Fibroblast of peridontal ligament (primary cell): ENCODE data around the gene CACFD1.
A peak's percentile ranks its signal among the peaks of the same experiment; 100 is the strongest.
"Not testable (repeated sequence)": the region's sequence is repeated elsewhere in the genome, so short reads cannot be mapped to it uniquely, and the experiment has no call there.

Experiments
- DNase-seq: peaks from one replicate; pipeline ENCODE4 v3.0.0-alpha.2; 2010; ENCODE audit errors: extremely low read depth

The CACFD1 gene

DNA sequence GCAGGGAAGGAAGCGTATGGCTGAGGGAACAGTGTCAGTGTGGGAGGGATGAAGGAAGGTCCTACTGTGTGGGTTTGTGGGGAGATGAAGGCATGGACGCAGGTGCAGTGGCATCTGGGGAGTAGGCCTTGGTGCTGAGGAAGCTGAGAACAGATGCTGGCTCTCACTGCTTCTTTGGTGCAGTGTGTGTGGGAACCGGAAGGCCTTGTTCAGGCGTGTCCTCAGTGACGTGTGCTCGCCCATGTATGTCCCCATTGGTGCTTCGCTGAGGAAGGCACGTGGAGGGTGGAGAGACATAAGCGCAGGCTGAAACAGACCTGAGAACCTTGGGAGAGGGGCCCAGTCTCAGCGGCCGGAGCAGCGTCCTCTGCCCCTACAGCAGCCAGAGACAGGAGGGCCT, 18.9 kb upstream of the CACFD1 start:
- no peak for DNase-seq

DNA sequence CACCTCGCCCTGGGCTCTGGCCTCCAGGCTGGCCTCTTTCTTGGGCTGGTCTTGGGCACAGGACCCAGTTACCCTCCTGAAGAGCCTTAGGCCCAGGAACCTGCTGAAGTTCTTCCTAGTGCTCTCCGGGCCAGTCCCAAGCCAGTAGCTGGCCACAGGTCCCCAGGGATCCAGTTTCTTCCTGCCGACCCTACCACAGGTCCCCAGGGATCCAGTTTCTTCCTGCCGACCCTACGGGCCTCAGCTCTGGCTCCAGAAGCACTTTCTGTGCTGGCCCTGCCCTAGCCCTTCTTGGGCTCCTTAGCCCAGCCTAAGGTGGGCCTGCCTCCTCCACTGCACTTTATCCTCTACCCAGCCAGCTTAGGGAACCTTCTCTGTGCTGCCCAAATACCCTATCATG, 18.2 kb upstream of the CACFD1 start:
- DNase-seq: no peak

DNA sequence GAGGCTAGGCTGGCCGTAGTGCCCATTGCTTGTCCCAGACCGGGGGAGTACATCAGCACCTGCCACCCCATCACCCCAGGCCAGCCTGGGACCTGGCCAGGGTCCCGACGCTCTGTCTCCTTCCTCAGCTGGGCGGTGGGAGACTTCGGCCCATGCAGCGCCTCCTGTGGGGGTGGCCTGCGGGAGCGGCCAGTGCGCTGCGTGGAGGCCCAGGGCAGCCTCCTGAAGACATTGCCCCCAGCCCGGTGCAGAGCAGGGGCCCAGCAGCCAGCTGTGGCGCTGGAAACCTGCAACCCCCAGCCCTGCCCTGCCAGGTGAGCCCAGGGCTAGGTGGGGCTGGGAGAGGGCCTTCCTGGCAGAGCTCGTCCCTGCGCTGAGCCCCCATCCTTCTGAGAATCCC, 16.5 kb upstream of the CACFD1 start:
- no peak for DNase-seq

DNA sequence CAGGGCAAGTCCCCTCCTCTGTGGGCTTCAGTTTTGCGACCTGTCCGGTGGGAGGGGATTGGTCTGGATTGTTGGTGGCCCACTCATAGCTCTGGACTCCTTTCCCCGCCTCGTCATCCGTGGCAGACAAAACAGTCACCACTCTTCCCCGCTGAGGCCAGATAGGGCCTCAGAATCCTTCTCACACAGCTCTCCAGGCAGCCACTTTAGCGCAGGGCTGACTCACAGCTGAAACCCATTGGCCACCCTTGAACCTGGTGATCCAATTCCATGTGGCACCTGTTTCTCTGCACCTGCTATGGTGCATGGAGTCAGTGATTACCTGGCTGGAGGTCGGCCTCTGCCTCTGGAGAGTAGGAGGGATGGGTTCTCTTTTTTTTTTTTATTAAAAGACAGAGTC, 15.8 kb upstream of the CACFD1 start:
- no peak for DNase-seq

DNA sequence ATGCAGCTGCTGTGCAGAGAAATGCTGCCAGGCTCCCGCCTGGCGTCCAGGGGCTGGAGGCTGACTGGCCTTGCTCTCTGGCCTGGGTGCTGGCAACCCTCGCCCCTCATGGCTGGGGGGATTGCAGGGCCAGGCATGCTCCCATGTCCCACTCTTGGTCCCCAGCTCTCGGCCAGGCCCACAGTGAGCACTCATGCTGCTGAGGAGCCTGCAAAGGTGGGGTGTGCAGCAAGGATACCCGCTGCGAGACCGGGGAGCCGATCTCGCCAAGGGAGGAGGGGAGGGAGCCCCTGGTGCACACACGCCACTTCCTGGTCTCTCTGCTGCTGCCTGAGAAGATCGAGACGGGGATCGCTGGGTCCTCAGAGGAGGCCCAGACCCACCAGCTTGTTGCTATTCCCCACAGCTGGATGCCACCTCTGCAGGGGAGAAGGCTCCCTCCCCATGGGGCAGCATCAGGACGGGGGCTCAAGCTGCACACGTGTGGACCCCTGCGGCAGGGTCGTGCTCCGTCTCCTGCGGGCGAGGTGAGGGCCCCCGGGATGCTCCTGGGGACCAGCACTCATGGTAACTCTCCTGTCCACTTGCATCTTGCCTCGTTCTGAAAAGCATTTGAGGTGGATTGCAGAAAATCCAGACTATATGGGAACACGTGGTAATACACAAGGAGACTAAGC, 14.3 kb upstream of the CACFD1 start:
- no peak for DNase-seq

DNA sequence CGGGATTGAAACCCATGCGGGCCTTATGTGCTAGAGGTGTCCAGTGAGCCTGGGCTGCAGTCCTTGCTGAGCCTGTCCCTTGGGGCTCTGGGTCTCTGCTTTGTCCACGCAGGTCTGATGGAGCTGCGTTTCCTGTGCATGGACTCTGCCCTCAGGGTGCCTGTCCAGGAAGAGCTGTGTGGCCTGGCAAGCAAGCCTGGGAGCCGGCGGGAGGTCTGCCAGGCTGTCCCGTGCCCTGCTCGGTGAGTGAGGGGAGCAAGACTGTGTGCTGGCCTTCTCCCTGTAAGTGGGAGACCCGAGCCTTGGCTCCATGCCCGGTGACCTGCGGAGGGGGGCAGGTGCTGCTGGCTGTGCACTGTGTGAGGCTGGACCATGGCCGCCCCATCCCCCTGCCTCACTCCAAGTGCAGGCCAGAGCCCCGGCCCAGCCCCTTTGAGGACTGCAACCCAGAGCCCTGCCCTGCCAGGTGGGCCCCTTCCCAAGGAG, 11.2 kb upstream of the CACFD1 start:
- DNase-seq: no peak

DNA sequence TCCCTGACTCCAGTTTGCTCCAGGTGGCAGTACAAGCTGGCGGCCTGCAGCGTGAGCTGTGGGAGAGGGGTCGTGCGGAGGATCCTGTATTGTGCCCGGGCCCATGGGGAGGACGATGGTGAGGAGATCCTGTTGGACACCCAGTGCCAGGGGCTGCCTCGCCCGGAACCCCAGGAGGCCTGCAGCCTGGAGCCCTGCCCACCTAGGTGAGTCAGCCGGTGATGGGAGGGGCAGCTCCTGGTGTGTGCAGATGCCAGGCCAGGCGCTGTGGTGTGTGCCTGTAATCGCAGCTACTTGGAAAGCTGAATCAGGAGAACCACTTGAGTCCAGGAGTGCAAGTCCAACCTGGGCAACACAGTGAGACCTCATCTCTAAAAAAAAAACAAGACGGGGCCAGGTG, 10.0 kb upstream of the CACFD1 start:
- DNase-seq: no peak

DNA sequence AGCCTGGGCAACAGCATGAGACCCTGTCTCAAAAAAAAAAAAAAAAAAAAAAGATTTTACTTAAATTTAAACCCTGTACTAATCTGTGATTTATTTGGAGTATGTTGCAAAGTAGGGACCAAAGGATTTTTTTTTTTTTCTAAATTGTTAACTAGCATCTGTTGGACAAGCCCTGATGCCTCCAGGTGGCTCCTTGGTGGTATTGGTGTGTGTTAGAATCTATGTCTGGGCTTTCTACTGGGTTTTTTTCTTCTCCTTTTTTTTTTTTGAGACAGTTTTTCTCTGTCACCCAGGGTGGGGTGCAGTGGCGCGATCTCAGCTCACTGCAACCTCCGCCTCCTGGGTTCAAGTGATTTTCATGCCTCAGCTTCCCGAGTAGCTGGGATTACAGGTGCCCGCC, 7.9 kb upstream of the CACFD1 start:
- DNase-seq: not testable (repeated sequence)

DNA sequence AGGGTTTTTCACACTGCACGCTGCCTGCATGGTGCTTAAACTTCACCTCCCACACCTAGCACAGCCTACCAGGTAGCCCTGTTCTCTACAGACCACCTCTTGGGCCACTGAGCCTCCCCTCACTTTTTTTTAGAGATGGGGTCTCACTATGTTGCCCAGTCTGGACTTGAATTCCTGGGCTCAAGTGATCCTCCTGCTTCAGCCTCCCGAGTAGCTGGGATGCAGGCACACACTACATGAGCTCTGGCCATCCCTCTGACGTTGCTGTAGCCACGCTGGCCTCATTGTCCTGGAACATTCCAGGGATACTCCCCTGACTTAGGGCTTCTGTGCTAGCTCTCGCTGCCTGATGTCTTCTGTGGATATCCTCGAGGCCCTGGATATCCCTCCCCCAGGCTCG, 7.2 kb upstream of the CACFD1 start:
- DNase-seq: no peak

DNA sequence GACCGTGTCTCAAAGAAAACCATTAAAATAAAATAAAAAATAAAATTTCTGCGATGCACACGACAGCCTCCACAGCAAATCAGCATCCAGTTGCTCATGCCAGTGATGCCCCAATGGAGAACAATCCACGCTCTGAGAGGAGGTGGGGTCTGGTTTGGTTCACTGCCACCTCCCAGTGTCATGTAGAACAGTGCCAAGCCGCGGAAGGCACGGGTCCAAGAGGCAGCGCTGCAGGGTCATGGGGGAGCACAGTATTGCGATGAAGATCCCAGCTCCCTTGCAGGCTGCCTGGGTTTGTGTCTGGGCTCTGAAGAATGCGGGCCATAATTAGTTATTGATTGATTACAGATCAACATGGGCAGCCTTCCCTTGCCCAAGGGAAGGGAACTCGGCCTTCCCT, 6.1 kb upstream of the CACFD1 start:
- peak; percentile 27 for DNase-seq

DNA sequence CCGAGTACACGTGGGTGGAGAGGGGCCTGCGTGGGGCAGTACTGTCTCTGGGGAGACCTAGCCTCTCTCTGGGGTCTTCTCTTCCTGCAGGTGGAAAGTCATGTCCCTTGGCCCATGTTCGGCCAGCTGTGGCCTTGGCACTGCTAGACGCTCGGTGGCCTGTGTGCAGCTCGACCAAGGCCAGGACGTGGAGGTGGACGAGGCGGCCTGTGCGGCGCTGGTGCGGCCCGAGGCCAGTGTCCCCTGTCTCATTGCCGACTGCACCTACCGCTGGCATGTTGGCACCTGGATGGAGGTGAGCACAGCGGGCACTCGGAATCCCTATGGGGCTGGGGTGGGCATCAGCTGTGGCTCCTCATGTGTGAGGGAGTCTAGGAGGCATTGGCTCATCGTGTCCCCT, 5.5 kb upstream of the CACFD1 start:
- no peak for DNase-seq

DNA sequence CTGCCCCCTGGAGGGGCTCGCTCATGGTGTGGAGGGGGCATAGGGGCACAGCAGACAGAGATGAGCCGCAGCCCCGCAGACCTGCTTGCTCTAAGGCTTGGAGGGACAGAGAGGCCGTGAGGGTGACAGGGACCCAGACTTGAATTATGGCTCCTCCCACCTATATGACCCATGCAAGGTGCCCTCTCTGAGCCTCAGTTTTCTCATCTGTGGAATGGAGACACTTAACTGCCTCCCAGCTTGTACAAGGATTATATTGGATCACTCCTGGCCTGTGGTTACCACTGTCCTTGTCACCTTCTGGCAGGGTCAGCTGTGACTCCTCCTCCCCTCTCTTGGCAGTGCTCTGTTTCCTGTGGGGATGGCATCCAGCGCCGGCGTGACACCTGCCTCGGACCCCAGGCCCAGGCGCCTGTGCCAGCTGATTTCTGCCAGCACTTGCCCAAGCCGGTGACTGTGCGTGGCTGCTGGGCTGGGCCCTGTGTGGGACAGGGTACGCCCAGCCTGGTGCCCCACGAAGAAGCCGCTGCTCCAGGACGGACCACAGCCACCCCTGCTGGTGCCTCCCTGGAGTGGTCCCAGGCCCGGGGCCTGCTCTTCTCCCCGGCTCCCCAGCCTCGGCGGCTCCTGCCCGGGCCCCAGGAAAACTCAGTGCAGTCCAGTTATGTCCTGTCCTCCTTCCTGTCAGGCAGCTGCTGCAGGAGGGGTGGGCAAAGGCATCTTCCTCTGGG, 4.7 kb upstream of the CACFD1 start:
- DNase-seq: no peak

DNA sequence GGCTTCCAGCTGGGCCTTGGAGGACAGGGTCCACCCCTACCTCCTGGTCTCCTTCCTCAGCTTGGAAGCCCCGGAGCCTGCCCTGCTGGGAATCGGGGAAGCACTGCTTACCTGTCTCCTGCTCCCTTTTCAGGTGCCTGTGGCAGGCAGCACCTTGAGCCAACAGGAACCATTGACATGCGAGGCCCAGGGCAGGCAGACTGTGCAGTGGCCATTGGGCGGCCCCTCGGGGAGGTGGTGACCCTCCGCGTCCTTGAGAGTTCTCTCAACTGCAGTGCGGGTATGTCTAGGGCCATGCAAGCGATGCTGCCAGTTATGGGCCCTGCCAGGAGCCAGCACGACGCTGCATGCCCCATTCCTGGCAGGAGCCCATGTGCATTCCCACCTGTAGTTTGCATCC, 3.8 kb upstream of the CACFD1 start:
- DNase-seq: no peak

DNA sequence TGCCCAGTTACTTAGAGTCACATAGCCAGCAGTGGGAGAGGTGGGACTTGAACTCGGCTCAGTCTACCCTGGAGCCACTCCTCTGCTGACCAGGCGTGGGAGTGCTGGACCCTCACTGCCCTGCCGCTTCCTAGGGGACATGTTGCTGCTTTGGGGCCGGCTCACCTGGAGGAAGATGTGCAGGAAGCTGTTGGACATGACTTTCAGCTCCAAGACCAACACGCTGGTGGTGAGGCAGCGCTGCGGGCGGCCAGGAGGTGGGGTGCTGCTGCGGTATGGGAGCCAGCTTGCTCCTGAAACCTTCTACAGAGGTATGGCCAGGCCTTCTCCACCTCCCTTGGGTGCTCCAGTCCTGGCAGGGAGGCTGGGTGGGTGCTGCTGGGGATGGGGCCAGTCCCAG, 3.4 kb upstream of the CACFD1 start:
- no peak for DNase-seq

DNA sequence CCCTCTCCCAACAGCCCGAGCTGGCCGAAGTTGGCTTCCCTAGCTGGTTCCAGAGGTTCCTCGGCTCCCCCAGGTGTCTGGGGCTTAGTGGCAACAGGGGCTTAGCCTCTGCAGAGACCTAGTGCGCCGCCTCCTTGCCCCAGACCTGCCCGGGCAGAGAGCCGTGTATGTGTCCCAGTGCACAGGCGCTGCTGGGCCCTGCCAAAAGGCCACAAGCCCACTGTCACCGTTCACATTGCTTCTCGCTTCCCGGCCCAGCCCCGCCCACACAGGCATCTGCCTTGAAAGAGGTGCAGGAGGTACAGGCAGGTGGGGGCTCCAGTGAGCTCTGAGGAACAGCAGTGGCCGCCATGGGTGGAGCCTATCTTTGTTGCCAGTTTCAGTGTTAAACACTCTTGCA, 2.5 kb upstream of the CACFD1 start:
- no peak for DNase-seq

DNA sequence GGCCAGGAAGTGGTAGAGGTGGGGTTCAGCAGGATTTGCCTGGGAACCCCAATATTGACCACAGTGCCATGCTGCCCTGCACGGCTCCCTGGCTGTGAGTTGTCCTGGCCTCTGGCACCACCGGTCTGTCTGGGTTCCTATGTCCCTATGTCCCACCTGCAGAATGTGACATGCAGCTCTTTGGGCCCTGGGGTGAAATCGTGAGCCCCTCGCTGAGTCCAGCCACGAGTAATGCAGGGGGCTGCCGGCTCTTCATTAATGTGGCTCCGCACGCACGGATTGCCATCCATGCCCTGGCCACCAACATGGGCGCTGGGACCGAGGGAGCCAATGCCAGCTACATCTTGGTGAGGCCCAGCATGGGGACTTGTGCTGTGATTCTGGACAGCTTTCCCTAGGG, 2.0 kb upstream of the CACFD1 start:
- DNase-seq: no peak

DNA sequence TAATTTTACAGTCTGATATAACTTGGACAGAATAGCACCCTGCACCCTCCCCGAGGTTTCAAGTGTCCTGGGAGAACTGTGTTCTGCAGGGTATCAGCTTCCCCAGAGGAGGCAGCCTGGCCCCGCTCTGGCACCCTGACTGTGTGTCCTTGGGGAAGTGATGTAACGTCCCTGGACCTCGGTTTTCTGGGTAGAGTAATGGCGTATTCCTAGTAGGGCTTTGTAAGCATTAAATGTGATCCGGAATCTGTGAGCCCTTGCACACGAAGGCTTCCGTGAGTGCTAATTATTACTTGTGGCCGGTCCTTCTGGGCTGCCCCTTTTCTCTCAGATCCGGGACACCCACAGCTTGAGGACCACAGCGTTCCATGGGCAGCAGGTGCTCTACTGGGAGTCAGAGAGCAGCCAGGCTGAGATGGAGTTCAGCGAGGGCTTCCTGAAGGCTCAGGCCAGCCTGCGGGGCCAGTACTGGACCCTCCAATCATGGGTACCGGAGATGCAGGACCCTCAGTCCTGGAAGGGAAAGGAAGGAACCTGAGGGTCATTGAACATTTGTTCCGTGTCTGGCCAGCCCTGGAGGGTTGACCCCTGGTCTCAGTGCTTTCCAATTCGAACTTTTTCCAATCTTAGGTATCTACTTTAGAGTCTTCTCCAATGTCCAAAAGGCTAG, 1.0 kb upstream of the CACFD1 start:
- DNase-seq: no peak

DNA sequence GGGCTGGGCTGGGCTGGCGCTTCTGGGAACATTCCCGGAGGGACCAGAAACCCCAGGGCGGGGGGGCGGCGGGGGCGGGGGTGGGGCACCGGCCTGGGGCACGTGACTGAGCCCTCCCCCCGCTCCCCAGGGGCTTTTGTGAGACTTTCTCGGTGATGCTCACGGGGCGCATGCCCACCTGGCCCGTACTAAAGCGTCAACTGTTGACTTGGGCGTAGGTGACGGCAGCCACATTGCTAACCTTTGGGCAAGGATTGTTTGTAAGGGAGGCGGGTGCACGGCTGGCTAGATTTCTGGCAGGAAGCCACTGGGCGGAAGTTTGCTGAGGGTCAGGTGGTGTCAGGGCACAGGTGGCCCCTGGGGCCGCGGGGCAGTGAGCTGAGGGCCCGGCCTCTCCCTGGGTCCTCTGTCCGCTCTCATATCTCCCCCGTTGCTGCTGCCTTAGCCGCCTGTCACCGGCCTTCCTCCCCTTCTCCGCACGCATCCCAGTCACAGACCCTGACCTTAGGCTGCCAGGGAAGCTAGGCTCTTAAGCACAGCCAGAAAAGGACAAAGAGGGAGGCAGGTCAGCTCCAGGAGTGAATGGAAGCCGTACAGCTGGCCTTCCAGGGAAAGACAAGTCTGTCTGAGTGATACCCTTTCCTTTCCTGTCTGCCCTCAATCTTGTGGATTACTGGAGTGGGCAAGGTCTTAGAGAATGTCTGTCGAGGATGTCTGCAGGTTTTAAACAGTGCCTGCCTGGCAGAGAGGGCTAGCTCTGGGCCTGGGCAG, 812 bp downstream of the CACFD1 start:
- DNase-seq: peak; percentile 6

DNA sequence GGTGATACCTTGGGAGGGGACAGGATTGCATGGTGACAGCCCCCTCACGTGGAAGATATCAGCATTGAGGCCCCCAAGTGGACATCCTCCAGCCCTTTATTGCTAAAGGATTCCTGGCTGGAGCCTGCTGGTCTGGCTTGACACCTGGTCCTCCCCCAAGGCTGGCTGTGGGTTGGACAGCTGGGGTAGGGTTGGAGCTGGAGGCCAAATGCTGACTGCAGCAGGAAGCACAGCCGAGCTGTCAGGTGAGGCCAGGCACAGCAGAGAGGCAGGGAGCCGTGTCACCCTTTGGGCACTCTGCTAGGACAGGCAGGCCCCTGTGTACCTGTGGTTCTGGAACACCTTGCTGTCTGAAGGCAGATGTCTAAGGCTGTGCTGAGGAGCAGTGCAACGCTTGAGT, 2.2 kb downstream of the CACFD1 start:
- DNase-seq: no peak

DNA sequence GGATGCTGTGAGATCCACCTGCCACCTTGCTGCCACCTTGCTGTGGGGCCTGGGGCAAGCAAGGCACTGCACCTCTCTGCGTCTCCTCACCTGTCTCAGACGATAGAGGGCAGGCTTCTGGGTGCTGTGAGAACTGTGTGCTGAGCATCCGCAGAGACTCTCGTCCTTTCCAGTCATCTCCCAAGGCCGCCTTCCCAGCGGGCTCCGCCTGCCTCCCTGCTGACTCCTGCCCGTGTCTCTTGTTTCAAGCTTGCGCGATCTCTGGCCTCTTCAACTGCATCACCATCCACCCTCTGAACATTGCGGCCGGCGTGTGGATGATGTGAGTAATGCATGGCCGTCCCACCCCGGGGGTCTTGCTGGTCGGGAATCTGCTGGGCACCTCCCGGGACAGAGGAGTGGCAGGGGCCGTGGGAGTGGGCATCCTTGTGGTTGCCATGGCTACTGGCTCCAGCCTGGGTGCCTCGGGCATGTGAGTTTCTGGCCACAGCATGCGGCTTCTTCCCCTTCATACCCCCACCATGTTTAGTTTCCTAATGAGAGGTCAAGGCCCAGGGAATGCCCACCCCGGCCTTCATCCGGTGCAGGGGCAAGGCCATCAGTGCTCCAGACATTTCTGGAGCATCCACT, 3.6 kb downstream of the CACFD1 start:
- DNase-seq: no peak

DNA sequence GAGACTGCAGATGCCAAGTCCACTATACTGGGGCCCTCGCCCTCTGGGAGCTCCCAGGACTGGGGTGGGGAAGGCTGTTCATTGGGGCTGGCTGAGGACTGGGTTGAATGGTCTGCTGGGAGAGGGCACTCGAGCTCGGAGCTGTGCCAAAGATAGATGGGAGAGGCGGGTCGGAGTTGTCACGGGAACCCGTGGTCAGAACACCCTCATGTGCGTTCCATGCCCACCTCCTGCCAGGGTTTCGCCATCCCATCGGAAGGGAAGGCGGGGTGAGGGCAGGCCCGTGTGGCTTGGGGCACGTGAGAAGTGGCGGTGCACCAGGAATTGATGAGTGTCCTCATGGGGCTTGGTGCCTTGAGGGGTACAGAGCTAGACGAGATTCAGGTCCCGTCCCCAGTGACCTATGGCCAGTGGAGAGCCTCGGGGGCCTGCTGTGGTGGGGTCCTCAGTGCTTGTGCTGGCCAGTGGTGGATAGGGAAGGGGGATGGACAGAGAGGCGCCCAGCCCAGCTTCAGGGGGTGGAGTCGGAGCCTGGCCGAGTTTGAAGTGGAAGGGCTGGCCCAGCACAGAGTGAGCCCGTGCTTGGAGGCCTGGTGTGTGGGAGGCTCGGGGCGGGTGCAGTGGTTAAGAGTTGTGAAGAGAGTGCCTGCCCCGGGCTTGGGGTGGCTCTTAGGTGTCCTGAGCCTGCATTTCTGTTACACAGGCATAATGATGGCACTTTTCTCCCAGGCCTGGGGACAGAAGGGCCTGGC, 4.3 kb downstream of the CACFD1 start:
- no peak for DNase-seq
